HFF-Myc (cell line): ENCODE results near the gene HNRNPLL.

Experiments
- DNase-seq: peaks from one replicate; pipeline ENCODE4 v3.0.0-alpha.2; 2011; ENCODE audit warnings: low read depth; ENCODE audit errors: extremely low read depth
- H3K4me3 ChIP-seq: replicated peaks from 2 replicates; pipeline ENCODE4 v1.5.1; 2011; ENCODE audit warnings: low read depth, mild to moderate bottlenecking, control low read depth, low read length
- TF ChIP-seq, protein P1 (sequence below): IDR thresholded peaks from 2 replicates; pipeline ENCODE4 v1.5.1; 2012; ENCODE audit warnings: mild to moderate bottlenecking, low read depth, low read length, control low read depth; ENCODE audit errors: missing control alignments

HNRNPLL gene

DNA sequence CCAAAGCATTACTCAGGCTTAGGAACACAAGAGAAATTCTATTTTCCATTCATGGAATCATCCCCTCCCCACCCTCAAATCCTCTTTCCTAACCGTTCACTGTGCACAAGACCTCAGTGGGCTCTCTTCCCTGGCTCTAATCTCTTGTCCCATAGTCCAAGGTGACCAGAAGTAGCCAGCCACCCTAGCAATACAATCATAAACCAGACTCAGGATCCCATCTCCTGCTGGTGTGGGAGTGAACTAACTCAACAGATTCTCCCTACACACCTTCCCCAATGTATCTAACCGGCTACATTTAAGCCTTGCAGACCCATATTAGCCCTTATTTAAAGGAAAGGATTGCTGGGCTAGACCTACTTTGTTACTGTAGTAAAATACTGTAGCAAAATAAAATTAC is 45.5 kb downstream of the HNRNPLL start:
- no peak overlapping the region for H3K4me3 ChIP-seq
- no peak for DNase-seq
- TF ChIP-seq, protein P1, sequence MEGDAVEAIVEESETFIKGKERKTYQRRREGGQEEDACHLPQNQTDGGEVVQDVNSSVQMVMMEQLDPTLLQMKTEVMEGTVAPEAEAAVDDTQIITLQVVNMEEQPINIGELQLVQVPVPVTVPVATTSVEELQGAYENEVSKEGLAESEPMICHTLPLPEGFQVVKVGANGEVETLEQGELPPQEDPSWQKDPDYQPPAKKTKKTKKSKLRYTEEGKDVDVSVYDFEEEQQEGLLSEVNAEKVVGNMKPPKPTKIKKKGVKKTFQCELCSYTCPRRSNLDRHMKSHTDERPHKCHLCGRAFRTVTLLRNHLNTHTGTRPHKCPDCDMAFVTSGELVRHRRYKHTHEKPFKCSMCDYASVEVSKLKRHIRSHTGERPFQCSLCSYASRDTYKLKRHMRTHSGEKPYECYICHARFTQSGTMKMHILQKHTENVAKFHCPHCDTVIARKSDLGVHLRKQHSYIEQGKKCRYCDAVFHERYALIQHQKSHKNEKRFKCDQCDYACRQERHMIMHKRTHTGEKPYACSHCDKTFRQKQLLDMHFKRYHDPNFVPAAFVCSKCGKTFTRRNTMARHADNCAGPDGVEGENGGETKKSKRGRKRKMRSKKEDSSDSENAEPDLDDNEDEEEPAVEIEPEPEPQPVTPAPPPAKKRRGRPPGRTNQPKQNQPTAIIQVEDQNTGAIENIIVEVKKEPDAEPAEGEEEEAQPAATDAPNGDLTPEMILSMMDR: no peak

DNA sequence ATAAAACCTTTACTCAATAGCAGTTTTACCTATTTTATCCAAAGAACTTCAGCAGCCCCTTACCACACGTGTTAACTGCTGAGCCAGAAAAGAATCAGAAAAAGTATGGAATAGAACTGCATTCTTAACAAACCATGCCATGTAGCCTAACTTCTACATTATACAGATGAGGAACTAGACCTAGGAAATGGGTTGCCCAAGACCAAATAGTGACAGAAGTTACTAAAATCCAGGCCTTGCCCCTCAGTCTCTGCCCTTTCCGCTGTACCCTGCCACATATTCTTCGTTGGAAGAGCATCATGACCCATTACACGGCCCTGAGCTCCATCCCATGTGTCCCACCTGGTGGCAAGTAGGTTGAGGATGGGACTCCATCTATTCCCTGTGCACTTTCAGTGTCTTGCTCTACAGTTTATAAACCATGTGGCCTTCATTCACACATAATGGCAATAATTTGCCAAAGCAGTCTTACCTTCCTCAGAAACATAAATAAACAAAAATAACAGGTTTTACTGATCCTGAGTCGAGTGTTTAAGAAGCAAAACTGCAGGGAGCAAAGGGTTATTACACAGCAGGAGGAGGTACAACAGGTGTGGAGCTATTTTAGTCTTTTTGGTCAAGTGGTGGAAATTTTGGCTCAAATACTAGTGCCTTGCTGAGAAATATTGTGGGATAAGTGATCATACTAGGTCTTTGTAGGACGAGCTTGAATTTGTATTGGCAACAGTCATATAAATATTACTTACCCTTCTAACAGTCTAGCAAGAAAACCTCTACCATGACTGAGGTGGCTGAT is 46.5 kb downstream of the HNRNPLL start:
- TF ChIP-seq, protein P1: no peak
- DNase-seq: no peak
- H3K4me3 ChIP-seq: no peak overlapping the region

DNA sequence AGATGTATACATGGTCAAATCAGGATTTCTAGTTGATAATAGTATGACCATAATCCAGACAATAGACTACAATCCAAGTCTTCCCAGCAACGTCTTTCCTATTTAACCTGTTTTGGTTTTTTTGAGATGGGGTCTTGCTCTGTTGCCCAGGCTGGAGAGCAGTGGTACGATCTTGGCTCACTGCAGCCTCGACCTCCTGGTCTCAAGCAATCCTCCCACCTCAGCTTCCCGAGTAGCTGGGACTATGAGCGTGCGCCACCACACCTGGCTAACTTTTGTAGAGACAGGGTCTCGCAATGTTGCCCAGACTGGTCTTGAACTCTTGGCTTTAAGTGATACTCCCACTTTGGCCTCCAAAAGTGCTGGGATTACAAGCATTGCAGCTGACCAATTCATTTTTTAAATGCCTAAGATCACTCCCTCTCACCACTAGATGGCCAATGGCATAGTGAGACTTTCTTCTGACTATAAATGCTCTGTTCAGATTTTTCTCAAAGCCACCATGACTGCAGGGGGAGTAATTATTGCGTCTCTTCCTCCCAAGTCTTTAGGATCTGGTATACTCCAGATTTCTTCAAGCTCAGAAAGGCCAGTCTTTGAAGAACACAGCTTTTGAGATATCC is 47.6 kb downstream of the HNRNPLL start:
- H3K4me3 ChIP-seq: no peak overlapping the region
- no peak for DNase-seq
- TF ChIP-seq, protein P1: peak; percentile 43

DNA sequence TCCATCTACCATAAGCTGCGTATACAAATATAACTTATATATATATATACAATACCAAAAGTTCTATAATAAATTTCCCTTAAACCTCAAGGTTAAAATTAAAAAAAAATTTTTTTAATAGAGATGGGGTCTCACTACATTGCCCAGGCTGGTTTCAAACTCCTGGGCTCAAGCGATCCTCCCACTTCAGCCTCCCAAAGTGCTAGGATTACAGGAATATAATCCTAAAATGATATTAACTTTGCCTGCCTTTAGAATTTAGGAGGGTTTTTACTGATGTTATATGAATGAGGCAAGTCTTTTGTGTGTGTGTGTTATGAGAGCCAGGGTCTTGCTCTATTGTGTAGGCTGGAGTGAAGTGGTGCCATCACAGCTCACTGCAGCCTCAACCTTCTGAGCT is 49.2 kb downstream of the HNRNPLL start:
- DNase-seq: no peak
- H3K4me3 ChIP-seq: no peak overlapping the region
- TF ChIP-seq, protein P1: no peak

DNA sequence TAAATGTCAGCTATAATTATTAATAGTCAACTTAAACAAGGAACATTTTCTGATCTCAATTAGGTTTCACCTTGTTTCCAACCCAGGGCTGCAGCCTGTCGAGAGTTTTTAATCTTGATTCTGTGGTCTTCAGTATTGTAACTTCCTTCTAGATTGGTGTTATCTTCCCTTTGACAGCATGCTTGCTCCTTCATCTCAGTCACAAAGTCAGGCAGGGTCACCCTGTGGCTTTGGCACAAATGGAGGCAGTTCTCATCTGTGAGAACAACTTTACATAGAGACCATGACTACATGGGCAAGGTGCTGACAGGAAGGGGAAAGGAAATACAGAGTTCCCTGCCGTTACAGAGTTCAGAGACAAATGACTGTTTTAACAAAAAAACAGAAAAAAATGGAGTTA is 50.5 kb downstream of the HNRNPLL start:
- TF ChIP-seq, protein P1: no peak
- H3K4me3 ChIP-seq: no peak overlapping the region
- no peak for DNase-seq

DNA sequence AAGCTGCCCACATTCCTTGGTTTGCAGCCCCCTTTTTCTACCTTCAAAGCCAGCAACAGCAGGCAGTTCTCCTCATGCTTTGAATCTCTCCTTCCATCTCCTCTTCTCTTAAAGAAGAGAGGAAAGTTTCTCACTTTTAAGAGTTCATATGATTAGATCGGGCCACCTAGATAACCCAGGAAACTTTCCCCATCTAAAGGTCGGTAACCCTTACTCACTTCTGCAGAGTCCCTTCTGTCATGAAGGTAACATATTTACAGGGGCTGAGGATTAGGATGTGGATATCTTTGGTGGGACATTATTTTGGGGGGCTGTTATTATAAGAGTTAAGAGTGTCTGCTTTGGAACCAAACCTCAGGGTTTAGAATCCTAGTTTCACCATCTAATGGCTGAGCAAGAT is 51.0 kb downstream of the HNRNPLL start:
- no peak for DNase-seq
- no peak overlapping the region for H3K4me3 ChIP-seq
- TF ChIP-seq, protein P1: no peak
